MCF 10A (cell line): Measurements from ENCODE around the gene WRAP53. TPM values are rescaled to one million over a fixed set of nuclear protein-coding genes. Genes with fewer than 3 reads are reported as not detected.

Source experiments
- BruUV-seq: library from RNA; stranded (reverse); fragments of 400-500 nt; replicated peaks from 2 replicates; lab custom pipeline; 2021; lab: Mats Ljungman, UMichigan
- CTCF ChIA-PET: fragments of 300-600 bp; sonication (Branson Sonifier 250); formaldehyde crosslinking; extraction: SDS; loops from one replicate; lab custom pipeline; 2021; ENCODE audit warnings: antibody characterized with exemption, inconsistent platforms; lab: Yijun Ruan, JAX
- POLR2A ChIA-PET: fragments of 300-600, 350-650 bp; sonication (Branson Sonifier 250); formaldehyde crosslinking; extraction: SDS; loops from one replicate; lab custom pipeline; 2020; ENCODE audit warnings: antibody characterized with exemption, inconsistent platforms; lab: Yijun Ruan, JAX
- DNase-seq: peaks from one replicate; pipeline ENCODE4 v3.0.0-alpha.2; 2018; ENCODE audit not compliant: unreplicated experiment
- H3K27ac Mint-ChIP-seq: one replicate; pipeline ENCODE4 v1.8.0; 2022; ENCODE audit warnings: mild to moderate bottlenecking, low read depth, mixed read lengths; ENCODE audit not compliant: unreplicated experiment
- H3K27me3 Mint-ChIP-seq: one replicate; pipeline ENCODE4 v1.8.0; 2022; ENCODE audit warnings: mixed read lengths; ENCODE audit not compliant: insufficient read depth, unreplicated experiment
- H3K36me3 Mint-ChIP-seq: one replicate; pipeline ENCODE4 v1.8.0; 2022; ENCODE audit warnings: mild to moderate bottlenecking, moderate library complexity, mixed read lengths; ENCODE audit not compliant: insufficient read depth, unreplicated experiment
- H3K4me1 Mint-ChIP-seq: one replicate; pipeline ENCODE4 v1.8.0; 2022; ENCODE audit warnings: mixed read lengths; ENCODE audit not compliant: insufficient read depth, unreplicated experiment
- H3K4me3 Mint-ChIP-seq: one replicate; pipeline ENCODE4 v1.8.0; 2022; ENCODE audit warnings: mild to moderate bottlenecking, moderate library complexity, mixed read lengths; ENCODE audit not compliant: unreplicated experiment
- H3K9me3 Mint-ChIP-seq: one replicate; pipeline ENCODE4 v1.8.0; 2022; ENCODE audit warnings: mixed read lengths; ENCODE audit not compliant: unreplicated experiment
- CTCF ChIP-seq: fragments of 200-600 bp; IDR thresholded peaks from one replicate; pipeline ENCODE4 v1.8.0; 2022; ENCODE audit warnings: antibody characterized with exemption, mild to moderate bottlenecking; ENCODE audit not compliant: unreplicated experiment
- intact Hi-C: fragments of 100-400 bp; cut with micrococcal nuclease; formaldehyde crosslinking; loops from 2 replicates; pipeline ENCODE4 v1.14.1; 2022
- total RNA-seq: library from RNA; stranded (reverse); gene quantifications from 2 replicates; pipeline ENCODE4 v1.2.3, GENCODE V29; 2022

Gene WRAP53
- total RNA-seq, 1 experiment from 2014 or later = 10.7 TPM

- POLR2A ChIA-PET = interaction anchor here (0.6 kb wide), 1 partner anchor 23 kb away, joined by 3 read pairs; no protein-coding TSS in a partner anchor
- CTCF ChIA-PET = interaction anchor here (0.9 to 6.1 kb wide), 2 partner anchors 24 to 80 kb away, joined by 5 to 38 read pairs; partner anchors contain the start of genes TP53 and WRAP53
- no TSS peak for BruUV-seq
Measured at GRCh38 chr17:7712111-7712771, 24.0 kb downstream of the WRAP53 start.

GRCh38 chr17:7713782-7714181 lies 25.5 kb downstream of the WRAP53 start:
- no TSS peak for BruUV-seq

More at GRCh38 chr17:7712111-7712771, 24.0 kb downstream of the WRAP53 start:
- no peak overlapping the region for H3K4me3 Mint-ChIP-seq
- intact Hi-C loops = no loop called here
- H3K27ac Mint-ChIP-seq = no peak overlapping the region
- DNase-seq = no peak
- H3K27me3 Mint-ChIP-seq = peaks cover 19% of the 10 kb centered on the region
- TF ChIP-seq CTCF = no peak
- H3K9me3 Mint-ChIP-seq = no peaks in the 10 kb centered on the region
- peaks cover 9% of the 10 kb centered on the region for H3K4me1 Mint-ChIP-seq
- H3K36me3 Mint-ChIP-seq = no peaks in the 10 kb centered on the region

GRCh38 chr17:7714721-7715594 lies 26.7 kb downstream of the WRAP53 start:
- TF ChIP-seq CTCF = no peak
- no TSS peak for BruUV-seq
- intact Hi-C loops = no loop called here
- Mint-ChIP-seq H3K4me1 (peaks cover 9% of the 10 kb centered on the region), H3K4me3 (no peak overlapping the region), H3K36me3 (no peaks in the 10 kb centered on the region), H3K27ac (peak overlapping the region; percentile 6), H3K27me3 (peaks cover 40% of the 10 kb centered on the region), H3K9me3 (no peaks in the 10 kb centered on the region)
- DNase-seq = no peak
- ChIA-PET POLR2A (interaction anchor here (0.6 to 1.1 kb wide), 2 partner anchors 29 to 102 kb away, joined by 3 read pairs; no protein-coding TSS in a partner anchor), CTCF (interaction anchor here (6.1 kb wide), 1 partner anchor 26 kb away, joined by 38 read pairs; the partner anchor contains the start of genes TP53 and WRAP53)

More at GRCh38 chr17:7713782-7714181, 25.5 kb downstream of the WRAP53 start:
- Mint-ChIP-seq H3K4me3 (no peak overlapping the region), H3K27me3 (peaks cover 30% of the 10 kb centered on the region), H3K27ac (peak overlapping the region; percentile 36), H3K36me3 (no peaks in the 10 kb centered on the region), H3K4me1 (peaks cover 9% of the 10 kb centered on the region), H3K9me3 (no peaks in the 10 kb centered on the region)
- POLR2A ChIA-PET = interaction anchor here (1.0 to 1.1 kb wide), 2 partner anchors 25 to 27 kb away, joined by 3 read pairs; partner anchors contain the start of gene WRAP53
- intact Hi-C loops = no loop called here
- no peak for TF ChIP-seq CTCF
- CTCF ChIA-PET = interaction anchor here (0.6 to 6.1 kb wide), 2 partner anchors 25 to 87 kb away, joined by 3 to 38 read pairs; partner anchors contain the start of genes TP53 and WRAP53
- DNase-seq = no peak
